T-helper 1 cell treated with Interleukin-12 subunit alpha and Interleukin-12 subunit beta and Interleukin-4 antibody, amounts not matched to agents 30 μg/mL and 1 μg/mL, for 36 hours (primary cell): ENCODE results near the gene CLCN4.

Experiments used
- H3K27ac Mint-ChIP-seq: one replicate; pipeline ENCODE4 v1.8.0; 2021; ENCODE audit warnings: mild to moderate bottlenecking, mixed read lengths
- H3K27me3 Mint-ChIP-seq: one replicate; pipeline ENCODE4 v1.8.0; 2021; ENCODE audit warnings: low read depth, mixed read lengths
- H3K36me3 Mint-ChIP-seq: one replicate; pipeline ENCODE4 v1.8.0; 2021; ENCODE audit warnings: low read depth, mixed read lengths
- H3K4me1 Mint-ChIP-seq: one replicate; pipeline ENCODE4 v1.8.0; 2021; ENCODE audit warnings: low read depth, mixed read lengths
- H3K4me3 Mint-ChIP-seq: one replicate; pipeline ENCODE4 v1.8.0; 2021; ENCODE audit warnings: mild to moderate bottlenecking, moderate library complexity, mixed read lengths
- H3K9me3 Mint-ChIP-seq: one replicate; pipeline ENCODE4 v1.8.0; 2021; ENCODE audit warnings: mixed read lengths

CLCN4 gene

DNA sequence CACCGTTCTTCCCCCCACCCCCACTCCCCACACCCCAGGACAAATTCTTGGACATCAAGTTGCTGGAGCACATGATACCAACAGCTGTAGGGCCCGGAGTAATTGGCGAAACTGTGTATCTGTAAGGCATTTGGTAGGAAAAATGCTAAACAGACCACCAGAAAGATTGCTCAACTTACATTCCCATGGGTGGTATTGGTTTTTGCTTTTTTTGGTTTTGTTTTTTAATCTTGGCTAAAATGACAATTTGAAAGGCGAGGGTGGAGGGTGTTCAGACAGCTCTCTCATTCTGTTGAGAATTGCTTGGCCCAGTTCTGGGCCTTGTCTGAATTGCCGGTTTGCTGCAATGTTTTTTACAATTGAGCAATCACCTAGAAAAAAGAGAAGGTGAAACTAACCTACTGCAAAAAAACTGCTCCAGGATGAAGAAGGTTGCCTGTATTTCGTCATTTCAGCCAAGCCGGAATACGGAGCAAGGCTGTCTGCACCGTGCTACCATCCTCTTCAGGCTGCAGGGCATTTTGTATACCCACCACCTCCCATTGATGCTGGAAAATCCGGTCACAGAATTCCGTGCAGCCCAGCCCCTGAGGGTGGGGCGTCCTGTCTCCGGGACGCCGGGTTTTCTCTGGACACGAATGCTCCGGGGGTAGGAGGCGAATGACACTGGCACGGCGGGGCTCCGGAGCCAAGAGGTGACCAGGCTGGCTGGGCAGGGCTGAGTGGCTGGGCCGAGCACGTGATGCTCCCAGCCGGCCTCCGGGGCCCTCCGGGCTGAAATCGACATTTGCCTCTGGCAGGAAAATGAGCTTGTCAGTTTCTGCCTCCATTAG, at the start of gene CLCN4:
TSS of gene CLCN4 (plus strand) at position 777 of the 833 bp plus-strand sequence. CDS start 28,058 bp downstream, outside the sequence.
- Mint-ChIP-seq H3K9me3 (no peaks in the 10 kb centered on the region), H3K27ac (no peak within 1 kb of the TSS), H3K27me3 (peaks cover 49% of the 10 kb centered on the region), H3K4me1 (peaks cover 3% of the 10 kb centered on the region), H3K4me3 (no peak within 1 kb of the TSS), H3K36me3 (no peaks in the 10 kb centered on the region)

- peaks cover 18% of the 10 kb centered on the region for H3K36me3 Mint-ChIP-seq
- H3K4me1 Mint-ChIP-seq: peaks cover 38% of the 10 kb centered on the region
- H3K9me3 Mint-ChIP-seq: no peaks in the 10 kb centered on the region
- no peaks in the 10 kb centered on the region for H3K27me3 Mint-ChIP-seq
- H3K27ac Mint-ChIP-seq: peak overlapping the region; percentile 81
- no peak overlapping the region for H3K4me3 Mint-ChIP-seq
Measured at GRCh38 chrX:10107483-10107882, 49.3 kb upstream of the CLCN4 start.

GRCh38 chrX:10108288-10108687, 48.5 kb upstream of the CLCN4 start:
- Mint-ChIP-seq H3K27me3 (no peaks in the 10 kb centered on the region), H3K4me3 (no peak overlapping the region), H3K27ac (peak overlapping the region; percentile 55), H3K4me1 (peaks cover 41% of the 10 kb centered on the region), H3K9me3 (no peaks in the 10 kb centered on the region), H3K36me3 (peaks cover 22% of the 10 kb centered on the region)

- Mint-ChIP-seq H3K36me3 (peaks cover 22% of the 10 kb centered on the region), H3K9me3 (no peaks in the 10 kb centered on the region), H3K4me1 (peaks cover 41% of the 10 kb centered on the region), H3K27me3 (no peaks in the 10 kb centered on the region), H3K27ac (peak overlapping the region; percentile 85), H3K4me3 (no peak overlapping the region)
Measured at GRCh38 chrX:10109695-10110094, 47.1 kb upstream of the CLCN4 start.

DNA sequence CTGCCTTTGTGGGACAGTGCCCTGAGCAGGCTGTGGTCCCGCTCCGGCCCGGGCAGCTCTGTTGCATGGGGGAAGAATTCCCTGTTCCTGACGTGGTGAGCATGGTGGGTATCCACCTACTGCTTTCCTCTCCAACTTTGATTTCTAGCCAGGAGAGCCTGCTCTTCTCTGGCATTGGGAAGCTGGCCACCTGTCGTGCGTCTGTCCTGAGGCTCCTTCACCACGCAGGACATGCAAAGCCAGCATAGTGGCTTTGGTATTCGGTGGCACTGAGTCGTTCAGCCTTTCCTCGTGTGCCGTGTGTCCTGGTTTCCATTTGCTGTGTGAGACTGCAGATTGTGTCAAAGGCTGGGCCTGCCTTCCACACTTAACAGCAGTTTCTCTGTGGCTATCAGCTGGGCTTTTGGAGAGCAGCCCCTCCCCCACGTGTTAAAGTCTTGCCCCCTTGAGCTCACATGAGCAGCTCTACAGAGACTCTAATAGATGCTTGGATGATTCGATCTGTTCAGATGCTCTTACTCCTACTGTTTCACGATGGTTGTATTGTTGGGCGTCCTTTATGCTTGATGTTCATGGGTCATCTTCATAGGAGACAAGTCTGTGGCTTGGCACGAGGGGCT, 46.3 kb upstream of the CLCN4 start:
- Mint-ChIP-seq H3K27ac (peak overlapping the region; percentile 92), H3K4me1 (peaks cover 44% of the 10 kb centered on the region), H3K27me3 (no peaks in the 10 kb centered on the region), H3K4me3 (peak overlapping the region; percentile 77), H3K36me3 (peaks cover 22% of the 10 kb centered on the region), H3K9me3 (no peaks in the 10 kb centered on the region)

DNA sequence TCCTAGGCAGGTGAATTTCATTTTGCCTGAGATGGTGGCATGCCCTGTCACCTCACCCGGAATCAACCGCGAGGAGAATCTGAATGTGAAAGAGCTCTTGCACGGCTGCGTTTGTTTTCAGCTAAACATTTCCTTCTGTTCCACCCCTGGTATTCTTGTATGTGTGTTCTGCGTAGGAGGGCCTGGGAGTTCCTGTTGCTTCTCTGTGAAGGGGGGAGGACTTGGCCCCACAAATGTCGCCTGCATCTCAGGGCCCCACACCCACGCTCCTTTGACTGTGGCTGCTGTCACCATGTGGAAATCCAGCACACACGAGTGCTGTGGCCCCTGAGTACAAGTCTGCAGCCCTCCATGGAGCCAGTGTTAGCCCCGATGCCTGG, 45.8 kb upstream of the CLCN4 start:
- peak overlapping the region; percentile 77 for H3K4me3 Mint-ChIP-seq
- no peaks in the 10 kb centered on the region for H3K9me3 Mint-ChIP-seq
- H3K27me3 Mint-ChIP-seq: no peaks in the 10 kb centered on the region
- H3K27ac Mint-ChIP-seq: peak overlapping the region; percentile 92
- H3K36me3 Mint-ChIP-seq: peaks cover 22% of the 10 kb centered on the region
- H3K4me1 Mint-ChIP-seq: peaks cover 42% of the 10 kb centered on the region

DNA sequence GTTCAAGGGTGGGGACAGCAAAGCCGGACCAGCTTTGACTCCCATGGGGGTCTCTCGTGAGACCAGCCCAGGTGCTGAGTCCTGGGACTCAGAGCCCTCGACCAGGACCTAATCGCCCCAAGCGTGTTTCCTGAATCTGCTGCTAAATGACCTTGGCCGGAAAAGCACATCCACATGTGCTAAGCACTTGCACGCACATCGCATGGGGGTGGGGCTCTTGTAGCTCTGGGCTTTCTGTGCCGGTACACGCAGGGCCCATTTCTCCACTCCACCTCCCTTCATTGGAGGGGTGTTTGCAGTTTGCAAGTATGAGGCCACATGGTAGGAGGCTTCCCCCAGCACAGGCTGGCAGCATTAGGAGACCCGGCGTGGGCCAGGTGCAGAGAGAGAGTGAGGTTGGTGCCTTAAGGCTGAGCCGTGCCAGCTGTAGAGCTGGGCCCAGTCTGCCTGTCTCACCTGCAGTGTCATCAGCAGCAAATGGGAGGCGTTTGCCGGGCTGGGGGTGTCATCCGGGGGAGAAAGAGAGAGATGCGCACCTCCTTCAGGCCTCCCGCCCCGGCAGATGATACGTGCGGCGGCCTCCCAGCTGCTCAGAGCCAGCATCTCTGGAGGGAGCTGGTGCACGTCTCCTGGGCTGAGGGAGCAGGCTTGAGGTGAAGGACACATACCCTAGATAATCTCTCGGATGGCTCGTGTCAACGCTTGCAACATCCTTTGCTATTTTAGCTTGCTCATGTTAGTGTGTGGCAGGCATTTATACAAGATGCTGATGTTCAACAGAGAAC, 45.2 kb upstream of the CLCN4 start:
- Mint-ChIP-seq H3K27me3 (no peaks in the 10 kb centered on the region), H3K27ac (peak overlapping the region; percentile 92), H3K4me3 (peak overlapping the region; percentile 77), H3K36me3 (peaks cover 26% of the 10 kb centered on the region), H3K9me3 (no peaks in the 10 kb centered on the region), H3K4me1 (peaks cover 38% of the 10 kb centered on the region)

GRCh38 chrX:10112510-10112909, 44.3 kb upstream of the CLCN4 start:
- Mint-ChIP-seq H3K4me1 (peaks cover 30% of the 10 kb centered on the region), H3K36me3 (peaks cover 28% of the 10 kb centered on the region), H3K27ac (peak overlapping the region; percentile 67), H3K27me3 (no peaks in the 10 kb centered on the region), H3K4me3 (peak overlapping the region; percentile 52), H3K9me3 (no peaks in the 10 kb centered on the region)

DNA sequence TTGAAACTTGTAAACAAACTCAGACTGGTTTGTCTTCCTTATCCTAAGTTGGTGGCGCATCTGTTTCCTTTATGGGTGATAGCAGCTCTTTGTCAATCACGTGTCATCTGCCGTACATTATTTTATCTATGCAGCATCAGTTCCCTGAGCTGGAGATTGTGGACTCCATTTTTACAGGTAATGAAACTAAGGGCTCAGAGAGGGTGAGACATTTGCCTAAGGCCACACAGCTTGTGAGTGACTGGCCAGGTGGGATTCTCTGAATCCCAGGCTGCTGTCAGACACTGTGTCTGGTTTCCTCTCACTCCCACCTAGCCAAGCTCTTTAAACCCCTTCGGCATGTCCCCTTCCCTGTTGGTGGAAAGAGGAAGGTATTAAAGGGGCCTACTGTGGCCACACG, 41.7 kb upstream of the CLCN4 start:
- peaks cover 21% of the 10 kb centered on the region for H3K36me3 Mint-ChIP-seq
- H3K27me3 Mint-ChIP-seq: no peaks in the 10 kb centered on the region
- no peaks in the 10 kb centered on the region for H3K9me3 Mint-ChIP-seq
- peaks cover 26% of the 10 kb centered on the region for H3K4me1 Mint-ChIP-seq
- H3K27ac Mint-ChIP-seq: no peak overlapping the region
- no peak overlapping the region for H3K4me3 Mint-ChIP-seq

DNA sequence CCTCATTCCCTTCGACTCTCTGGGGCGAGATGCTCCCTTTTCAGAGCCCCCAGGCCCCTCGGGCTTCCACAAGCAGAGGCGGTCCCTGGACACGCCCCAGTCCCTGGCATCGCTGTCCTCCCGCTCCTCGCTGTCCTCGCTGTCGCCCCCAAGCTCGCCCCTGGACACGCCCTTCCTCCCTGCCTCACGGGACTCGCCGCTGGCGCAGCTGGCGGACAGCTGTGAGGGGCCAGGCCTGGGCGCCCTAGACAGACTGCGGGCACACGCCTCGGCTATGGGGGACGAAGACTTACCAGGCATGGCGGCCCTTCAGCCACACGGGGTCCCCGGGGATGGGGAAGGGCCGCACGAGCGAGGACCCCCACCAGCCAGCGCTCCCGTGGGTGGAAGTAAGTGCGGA, 39.5 kb upstream of the CLCN4 start:
- no peak overlapping the region for H3K27ac Mint-ChIP-seq
- H3K9me3 Mint-ChIP-seq: no peaks in the 10 kb centered on the region
- H3K36me3 Mint-ChIP-seq: peaks cover 24% of the 10 kb centered on the region
- no peaks in the 10 kb centered on the region for H3K27me3 Mint-ChIP-seq
- peaks cover 12% of the 10 kb centered on the region for H3K4me1 Mint-ChIP-seq
- no peak overlapping the region for H3K4me3 Mint-ChIP-seq

- Mint-ChIP-seq H3K27ac (no peak overlapping the region), H3K27me3 (no peaks in the 10 kb centered on the region), H3K4me3 (no peak overlapping the region), H3K36me3 (peaks cover 22% of the 10 kb centered on the region), H3K4me1 (peaks cover 9% of the 10 kb centered on the region), H3K9me3 (no peaks in the 10 kb centered on the region)
Measured at GRCh38 chrX:10117864-10118377, 38.9 kb upstream of the CLCN4 start.

GRCh38 chrX:10118530-10118929, 38.2 kb upstream of the CLCN4 start:
- H3K36me3 Mint-ChIP-seq: peaks cover 18% of the 10 kb centered on the region
- no peaks in the 10 kb centered on the region for H3K9me3 Mint-ChIP-seq
- no peak overlapping the region for H3K27ac Mint-ChIP-seq
- H3K4me1 Mint-ChIP-seq: peaks cover 7% of the 10 kb centered on the region
- H3K4me3 Mint-ChIP-seq: no peak overlapping the region
- H3K27me3 Mint-ChIP-seq: no peaks in the 10 kb centered on the region

DNA sequence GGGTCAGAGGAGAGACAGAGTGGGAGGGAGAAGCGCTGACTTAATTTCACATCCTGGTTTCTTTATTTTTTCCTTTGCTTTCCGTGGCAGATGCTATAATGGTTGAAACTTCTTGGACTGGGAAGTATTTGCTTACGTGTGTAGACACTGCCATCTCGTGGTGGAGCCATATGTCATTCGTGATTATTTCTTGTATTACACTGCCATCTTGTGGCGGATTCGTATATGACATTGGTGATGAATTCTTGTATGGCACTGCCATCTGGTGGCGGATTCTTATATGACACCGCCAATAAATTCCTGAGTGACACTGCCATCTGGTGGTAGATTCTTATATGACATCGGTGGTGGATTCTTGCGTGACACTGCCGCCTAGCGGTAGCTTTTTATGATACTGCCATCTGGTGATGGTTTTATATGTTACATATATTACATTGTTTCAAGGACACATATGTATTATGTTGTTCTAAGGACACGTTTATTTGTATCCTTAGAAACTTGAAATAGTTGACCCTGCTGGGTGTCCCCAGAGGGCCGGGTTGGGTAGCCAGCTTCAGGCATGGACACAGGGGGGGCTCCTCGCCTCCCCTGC, 37.3 kb upstream of the CLCN4 start:
- Mint-ChIP-seq H3K27me3 (no peaks in the 10 kb centered on the region), H3K4me1 (peaks cover 7% of the 10 kb centered on the region), H3K36me3 (peaks cover 18% of the 10 kb centered on the region), H3K27ac (peak overlapping the region; percentile 55), H3K4me3 (no peak overlapping the region), H3K9me3 (no peaks in the 10 kb centered on the region)

GRCh38 chrX:10120331-10120730, 36.4 kb upstream of the CLCN4 start:
- no peak overlapping the region for H3K27ac Mint-ChIP-seq
- peaks cover 18% of the 10 kb centered on the region for H3K36me3 Mint-ChIP-seq
- no peak overlapping the region for H3K4me3 Mint-ChIP-seq
- peaks cover 4% of the 10 kb centered on the region for H3K4me1 Mint-ChIP-seq
- H3K9me3 Mint-ChIP-seq: no peaks in the 10 kb centered on the region
- no peaks in the 10 kb centered on the region for H3K27me3 Mint-ChIP-seq
